KMS-11 (cell line): ENCODE results near the gene PRDM1.

Experiments used
- H2AFZ ChIP-seq: fragments of 200-600 bp; sonication (generic); 2 replicates; pipeline ENCODE4 v1.6.1; 2016; ENCODE audit warnings: antibody characterized with exemption, mixed run types, low read depth
- H3K27ac ChIP-seq: fragments of 200-600 bp; sonication (generic); 2 replicates; pipeline ENCODE4 v1.6.1; 2016; ENCODE audit warnings: mild to moderate bottlenecking, mixed run types
- H3K27me3 ChIP-seq: fragments of 200-600 bp; sonication (generic); 2 replicates; pipeline ENCODE4 v1.6.1; 2017; ENCODE audit warnings: mild to moderate bottlenecking, low read depth, mixed run types, moderate library complexity; ENCODE audit not compliant: insufficient read depth
- H3K36me3 ChIP-seq: fragments of 200-600 bp; sonication (generic); 2 replicates; pipeline ENCODE4 v1.6.1; 2017; ENCODE audit warnings: mild to moderate bottlenecking, mixed run types; ENCODE audit not compliant: insufficient read depth
- H3K4me1 ChIP-seq: fragments of 200-600 bp; sonication (generic); 2 replicates; pipeline ENCODE4 v1.6.1; 2016; ENCODE audit warnings: mild to moderate bottlenecking, low read depth, mixed run types; ENCODE audit not compliant: poor library complexity, severe bottlenecking
- H3K4me2 ChIP-seq: fragments of 200-600 bp; sonication (generic); 2 replicates; pipeline ENCODE4 v1.7.0; 2016; ENCODE audit warnings: mild to moderate bottlenecking, mixed run types
- H3K4me3 ChIP-seq: fragments of 200-600 bp; sonication (generic); IDR thresholded peaks from 2 replicates; pipeline ENCODE4 v1.6.1; 2017; ENCODE audit warnings: low read depth, low read length, mixed read lengths; ENCODE audit not compliant: insufficient read depth
- H3K79me2 ChIP-seq: fragments of 200-600 bp; sonication (generic); 2 replicates; pipeline ENCODE4 v1.6.1; 2016; ENCODE audit warnings: low read depth, mixed run types; ENCODE audit not compliant: insufficient read depth
- H3K9ac ChIP-seq: fragments of 200-600 bp; sonication (generic); 2 replicates; pipeline ENCODE4 v1.6.1; 2016; ENCODE audit warnings: mild to moderate bottlenecking, mixed run types
- H4K20me1 ChIP-seq: fragments of 200-600 bp; sonication (generic); 2 replicates; pipeline ENCODE4 v1.6.1; 2016; ENCODE audit warnings: mild to moderate bottlenecking, mixed run types; ENCODE audit not compliant: insufficient read depth
- TF ChIP-seq, protein P1 (sequence below): fragments of 200-600 bp; sonication (generic); conservative IDR thresholded peaks from 2 replicates; pipeline ENCODE4 v1.6.1; 2017; ENCODE audit warnings: low read depth, mild to moderate bottlenecking, antibody characterized with exemption, low read length, moderate library complexity, mixed read lengths

Gene PRDM1

GRCh38 chr6:106094964-106095335, 8.8 kb downstream of the PRDM1 start:
- Histone ChIP-seq H3K79me2 (peaks cover 100% of the 10 kb centered on the region), H3K36me3 (peaks cover 72% of the 10 kb centered on the region), H3K4me2 (peak overlapping the region; percentile 75), H4K20me1 (no peaks in the 10 kb centered on the region), H3K4me3 (no peak overlapping the region), H3K27me3 (no peaks in the 10 kb centered on the region), H2AFZ (no peak overlapping the region), H3K27ac (peak overlapping the region; percentile 95), H3K9ac (peak overlapping the region; percentile 95), H3K4me1 (peaks cover 7% of the 10 kb centered on the region)
- TF ChIP-seq, protein P1, sequence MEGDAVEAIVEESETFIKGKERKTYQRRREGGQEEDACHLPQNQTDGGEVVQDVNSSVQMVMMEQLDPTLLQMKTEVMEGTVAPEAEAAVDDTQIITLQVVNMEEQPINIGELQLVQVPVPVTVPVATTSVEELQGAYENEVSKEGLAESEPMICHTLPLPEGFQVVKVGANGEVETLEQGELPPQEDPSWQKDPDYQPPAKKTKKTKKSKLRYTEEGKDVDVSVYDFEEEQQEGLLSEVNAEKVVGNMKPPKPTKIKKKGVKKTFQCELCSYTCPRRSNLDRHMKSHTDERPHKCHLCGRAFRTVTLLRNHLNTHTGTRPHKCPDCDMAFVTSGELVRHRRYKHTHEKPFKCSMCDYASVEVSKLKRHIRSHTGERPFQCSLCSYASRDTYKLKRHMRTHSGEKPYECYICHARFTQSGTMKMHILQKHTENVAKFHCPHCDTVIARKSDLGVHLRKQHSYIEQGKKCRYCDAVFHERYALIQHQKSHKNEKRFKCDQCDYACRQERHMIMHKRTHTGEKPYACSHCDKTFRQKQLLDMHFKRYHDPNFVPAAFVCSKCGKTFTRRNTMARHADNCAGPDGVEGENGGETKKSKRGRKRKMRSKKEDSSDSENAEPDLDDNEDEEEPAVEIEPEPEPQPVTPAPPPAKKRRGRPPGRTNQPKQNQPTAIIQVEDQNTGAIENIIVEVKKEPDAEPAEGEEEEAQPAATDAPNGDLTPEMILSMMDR = no peak

DNA sequence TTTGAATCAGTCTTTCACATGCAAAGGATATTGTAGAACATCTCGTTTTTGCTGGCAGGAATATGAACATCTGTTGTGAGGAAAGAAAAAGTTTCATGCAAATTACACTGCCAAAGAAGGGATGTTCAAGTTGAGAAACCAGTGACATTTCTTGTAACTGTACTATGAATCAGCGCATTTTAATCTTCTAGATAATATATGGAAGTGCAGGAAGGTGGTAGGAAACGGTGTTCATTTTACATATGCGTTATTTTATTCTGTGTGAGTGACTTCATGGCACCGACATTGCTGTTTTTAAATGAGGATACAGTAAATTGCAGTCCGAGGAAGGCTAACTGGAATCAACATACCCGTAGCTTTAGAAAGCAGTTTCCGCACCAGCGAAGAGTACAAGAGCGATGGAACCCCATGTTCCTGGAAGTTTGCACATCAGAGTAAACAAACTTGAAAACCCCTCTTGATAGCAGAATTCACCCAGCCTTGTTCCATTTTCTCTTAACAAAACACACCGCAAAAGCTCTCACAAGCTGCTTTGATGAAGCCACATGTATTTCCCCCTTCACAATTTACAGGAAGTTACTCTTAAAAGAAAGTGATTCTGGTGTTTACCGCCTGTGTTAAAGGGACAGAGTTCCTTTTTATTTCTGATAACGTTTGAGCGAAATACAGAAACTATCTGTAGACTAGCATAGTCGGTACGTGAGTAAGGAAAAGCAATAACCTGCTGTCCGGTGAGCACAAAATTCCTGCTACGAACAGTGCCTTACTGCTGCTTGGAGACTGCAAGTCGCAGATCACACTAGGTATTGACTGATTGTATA, 11.5 kb downstream of the PRDM1 start:
- H3K27me3 ChIP-seq = no peaks in the 10 kb centered on the region
- no peaks in the 10 kb centered on the region for H4K20me1 ChIP-seq
- peaks cover 100% of the 10 kb centered on the region for H3K79me2 ChIP-seq
- H3K4me1 ChIP-seq = peaks cover 22% of the 10 kb centered on the region
- peak overlapping the region; percentile 95 for H3K9ac ChIP-seq
- no peak overlapping the region for H2AFZ ChIP-seq
- TF ChIP-seq, protein P1 = no peak
- no peak overlapping the region for H3K4me3 ChIP-seq
- H3K27ac ChIP-seq = peak overlapping the region; percentile 95
- H3K4me2 ChIP-seq = peak overlapping the region; percentile 75
- H3K36me3 ChIP-seq = peaks cover 59% of the 10 kb centered on the region

GRCh38 chr6:106098383-106099234, 12.5 kb downstream of the PRDM1 start:
- H3K4me2 ChIP-seq = peak overlapping the region; percentile 75

DNA sequence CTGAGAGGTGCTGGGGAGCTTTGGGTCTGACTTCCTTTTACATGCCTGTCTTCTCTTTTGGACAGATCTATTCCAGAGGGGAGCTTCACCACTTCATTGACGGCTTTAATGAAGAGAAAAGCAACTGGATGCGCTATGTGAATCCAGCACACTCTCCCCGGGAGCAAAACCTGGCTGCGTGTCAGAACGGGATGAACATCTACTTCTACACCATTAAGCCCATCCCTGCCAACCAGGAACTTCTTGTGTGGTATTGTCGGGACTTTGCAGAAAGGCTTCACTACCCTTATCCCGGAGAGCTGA, 13.1 kb downstream of the PRDM1 start:
- H3K27me3 ChIP-seq = no peaks in the 10 kb centered on the region
- TF ChIP-seq, protein P1 = no peak
- peaks cover 45% of the 10 kb centered on the region; the same call in 1 of the 2 replicates for H3K36me3 ChIP-seq
- H2AFZ ChIP-seq = no peak overlapping the region
- H3K4me3 ChIP-seq = no peak overlapping the region
- peak overlapping the region; percentile 95 for H3K27ac ChIP-seq
- no peaks in the 10 kb centered on the region for H4K20me1 ChIP-seq
- peaks cover 37% of the 10 kb centered on the region for H3K4me1 ChIP-seq
- peak overlapping the region; percentile 95 for H3K9ac ChIP-seq
- peaks cover 100% of the 10 kb centered on the region for H3K79me2 ChIP-seq
- H3K4me2 ChIP-seq = peak overlapping the region; percentile 75

More at GRCh38 chr6:106098383-106099234, 12.5 kb downstream of the PRDM1 start:
- peaks cover 100% of the 10 kb centered on the region for H3K79me2 ChIP-seq
- no peak overlapping the region for H3K4me3 ChIP-seq
- H3K4me1 ChIP-seq = peaks cover 32% of the 10 kb centered on the region
- no peaks in the 10 kb centered on the region for H3K27me3 ChIP-seq
- peaks cover 50% of the 10 kb centered on the region; the same call in 1 of the 2 replicates for H3K36me3 ChIP-seq
- H3K9ac ChIP-seq = peak overlapping the region; percentile 95
- peak overlapping the region; percentile 95 for H3K27ac ChIP-seq
- H2AFZ ChIP-seq = no peak overlapping the region
- no peaks in the 10 kb centered on the region for H4K20me1 ChIP-seq
- TF ChIP-seq, protein P1 = no peak
